Neural progenitor cell (in vitro differentiated cells): ENCODE measurements around the gene IRF5. TPM values are rescaled to one million over a fixed set of nuclear protein-coding genes. Genes with fewer than 3 reads are reported as not detected.

Experiments used
- DNase-seq: peaks from one replicate; pipeline ENCODE4 v3.0.0-alpha.2; 2016; ENCODE audit warnings: low spot score
- H2AFZ ChIP-seq: fragments of 200-600 bp; sonication (generic); replicated peaks from 2 replicates; pipeline ENCODE4 v1.6.1; 2016; ENCODE audit warnings: antibody characterized with exemption
- H3F3A ChIP-seq: fragments of 200-600 bp; sonication (generic); 2 replicates; pipeline ENCODE4 v1.6.1; 2016; ENCODE audit warnings: antibody characterized with exemption, low read depth
- H3K27ac ChIP-seq: fragments of 200-600 bp; sonication (generic); 2 replicates; pipeline ENCODE4 v1.5.1; 2016; ENCODE audit warnings: mild to moderate bottlenecking
- H3K27me3 ChIP-seq: fragments of 200-600 bp; sonication (generic); 2 replicates; pipeline ENCODE4 v1.6.1; 2016; ENCODE audit warnings: mild to moderate bottlenecking, moderate library complexity
- H3K36me3 ChIP-seq: fragments of 200-600 bp; sonication (generic); 2 replicates; pipeline ENCODE4 v1.5.1; 2016
- H3K4me1 ChIP-seq: fragments of 200-600 bp; sonication (generic); 2 replicates; pipeline ENCODE4 v1.6.1; 2016; ENCODE audit warnings: mixed run types
- H3K4me2 ChIP-seq: fragments of 200-600 bp; sonication (generic); 2 replicates; pipeline ENCODE4 v1.6.1; 2016
- H3K4me3 ChIP-seq: fragments of 200-600 bp; sonication (generic); 2 replicates; pipeline ENCODE4 v1.5.1; 2016
- H3K79me2 ChIP-seq: fragments of 200-600 bp; sonication (generic); 2 replicates; pipeline ENCODE4 v1.6.1; 2016; ENCODE audit warnings: low read depth
- H3K9ac ChIP-seq: fragments of 200-600 bp; sonication (generic); 2 replicates; pipeline ENCODE4 v1.6.1; 2016
- H3K9me3 ChIP-seq: fragments of 200-600 bp; sonication (generic); 2 replicates; pipeline ENCODE4 v1.5.1; 2016; ENCODE audit warnings: low read depth
- H4K20me1 ChIP-seq: fragments of 200-600 bp; sonication (generic); 2 replicates; pipeline ENCODE4 v1.6.1; 2016; ENCODE audit warnings: low read depth
- H3K27ac Mint-ChIP-seq: 3 replicates; pipeline ENCODE4 v1.8.0; 2021; ENCODE audit warnings: mixed read lengths
- H3K27me3 Mint-ChIP-seq: 2 replicates; pipeline ENCODE4 v1.8.0; 2022; ENCODE audit warnings: low read depth, mild to moderate bottlenecking, inconsistent platforms, moderate library complexity, mixed read lengths; ENCODE audit not compliant: insufficient read depth
- H3K36me3 Mint-ChIP-seq: 3 replicates; pipeline ENCODE4 v1.8.0; 2021; ENCODE audit warnings: mixed read lengths
- H3K4me1 Mint-ChIP-seq: 3 replicates; pipeline ENCODE4 v1.8.0; 2021; ENCODE audit warnings: mixed read lengths
- H3K4me3 Mint-ChIP-seq: 3 replicates; pipeline ENCODE4 v1.8.0; 2021; ENCODE audit warnings: mild to moderate bottlenecking, moderate library complexity, mixed read lengths
- H3K9me3 Mint-ChIP-seq: 3 replicates; pipeline ENCODE4 v1.8.0; 2020; ENCODE audit warnings: mixed read lengths
- CTCF ChIP-seq: fragments of 200-600 bp; sonication (generic); IDR thresholded peaks from 2 replicates; pipeline ENCODE4 v1.5.1; 2017; ENCODE audit warnings: antibody characterized with exemption, mild to moderate bottlenecking
- EZH2 ChIP-seq: fragments of 200-600 bp; sonication (generic); IDR thresholded peaks from 2 replicates; pipeline ENCODE4 v1.6.1; 2017; ENCODE audit warnings: antibody characterized with exemption, mild to moderate bottlenecking, moderate library complexity
- EZH2phosphoT487 ChIP-seq: fragments of 200-600 bp; sonication (generic); IDR thresholded peaks from 2 replicates; pipeline ENCODE4 v1.6.1; 2017; ENCODE audit warnings: antibody characterized with exemption
- total RNA-seq: library from RNA; depleted of rRNA; stranded (reverse); fragments of >200 nt; gene quantifications from 2 replicates; pipeline ENCODE4 v1.2.3, GENCODE V29; 2015; ENCODE audit warnings: low replicate concordance

IRF5 gene
- total RNA-seq, 1 donor from 2014 or later, result 0.22 TPM

DNA sequence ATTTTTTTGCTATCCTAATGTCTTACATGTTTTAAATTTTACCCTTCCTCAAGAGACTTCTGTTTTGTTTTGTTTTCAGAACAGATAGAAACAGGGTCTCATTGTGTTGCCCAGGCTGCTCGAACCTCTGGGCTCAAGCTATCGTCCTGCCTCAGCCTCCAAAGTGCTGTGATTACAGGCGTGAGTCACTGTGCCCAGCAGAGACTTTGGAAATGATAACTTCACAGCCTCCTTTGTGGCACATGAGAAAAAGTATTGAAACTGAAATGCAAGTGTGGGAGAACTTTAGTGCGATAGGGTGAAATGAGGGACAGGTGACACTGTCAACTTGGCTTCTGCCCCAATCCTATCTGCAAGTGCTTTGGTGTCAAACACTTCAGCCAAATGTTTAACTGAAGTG lies 21.6 kb downstream of the IRF5 start:
- Histone ChIP-seq H3K9me3 (no peaks in the 10 kb centered on the region), H3K4me1 (no peaks in the 10 kb centered on the region), H2AFZ (no peak overlapping the region), H3K4me3 (no peak overlapping the region), H3K36me3 (no peaks in the 10 kb centered on the region), H3K27me3 (no peaks in the 10 kb centered on the region), H3F3A (no peaks in the 10 kb centered on the region), H4K20me1 (no peaks in the 10 kb centered on the region), H3K9ac (no peak overlapping the region), H3K79me2 (no peaks in the 10 kb centered on the region), H3K4me2 (no peak overlapping the region), H3K27ac (no peak overlapping the region)
- Mint-ChIP-seq H3K36me3 (peaks cover 42% of the 10 kb centered on the region), H3K9me3 (no peaks in the 10 kb centered on the region), H3K27me3 (no peaks in the 10 kb centered on the region), H3K4me1 (no peaks in the 10 kb centered on the region), H3K27ac (no peak overlapping the region), H3K4me3 (no peak overlapping the region)
- TF ChIP-seq EZH2, result no peak
- TF ChIP-seq CTCF, result no peak
- no peak for TF ChIP-seq EZH2phosphoT487
- no peak for DNase-seq

DNA sequence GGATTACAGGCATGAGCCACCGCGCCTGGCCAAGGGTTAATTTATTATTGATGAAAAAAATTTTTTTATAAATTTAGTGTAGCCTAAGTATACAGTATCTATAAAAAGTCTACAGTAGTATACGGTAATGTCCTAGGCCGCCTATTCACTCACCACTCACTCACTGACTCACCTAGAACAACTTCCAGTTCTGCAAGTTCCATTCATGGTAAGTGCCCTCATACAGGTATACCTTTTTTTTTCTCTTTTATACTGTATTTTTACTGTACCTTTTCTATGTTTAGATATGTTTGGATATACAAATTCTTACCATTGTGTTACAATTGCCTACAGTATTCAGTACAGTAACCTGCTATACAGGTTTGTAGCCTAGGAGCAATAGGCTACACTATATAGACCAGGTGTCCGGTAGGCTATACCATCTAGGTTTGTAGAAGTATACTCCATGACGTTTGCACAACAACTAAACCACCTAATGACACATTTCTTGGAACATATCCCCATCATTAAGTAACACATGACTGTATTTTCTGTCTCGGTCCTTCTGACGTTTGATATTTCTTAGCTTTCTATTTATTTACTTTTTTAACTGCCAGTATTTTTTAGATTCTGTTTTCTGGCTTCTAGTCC lies 23.4 kb downstream of the IRF5 start:
- TF ChIP-seq CTCF (no peak), EZH2phosphoT487 (no peak), EZH2 (no peak)
- H3K9me3 ChIP-seq, result no peaks in the 10 kb centered on the region
- H4K20me1 ChIP-seq, result no peaks in the 10 kb centered on the region
- Mint-ChIP-seq H3K4me3 (no peak overlapping the region), H3K9me3 (no peaks in the 10 kb centered on the region), H3K4me1 (no peaks in the 10 kb centered on the region), H3K27me3 (no peaks in the 10 kb centered on the region), H3K36me3 (peaks cover 52% of the 10 kb centered on the region), H3K27ac (no peak overlapping the region)
- no peak overlapping the region for H3K9ac ChIP-seq
- H3F3A ChIP-seq, result no peaks in the 10 kb centered on the region
- no peak overlapping the region for H3K4me2 ChIP-seq
- H3K4me1 ChIP-seq, result no peaks in the 10 kb centered on the region
- no peak overlapping the region for H2AFZ ChIP-seq
- no peak overlapping the region for H3K27ac ChIP-seq
- H3K27me3 ChIP-seq, result no peaks in the 10 kb centered on the region
- no peak for DNase-seq
- no peak overlapping the region for H3K4me3 ChIP-seq
- H3K79me2 ChIP-seq, result no peaks in the 10 kb centered on the region
- peaks cover 16% of the 10 kb centered on the region for H3K36me3 ChIP-seq

DNA sequence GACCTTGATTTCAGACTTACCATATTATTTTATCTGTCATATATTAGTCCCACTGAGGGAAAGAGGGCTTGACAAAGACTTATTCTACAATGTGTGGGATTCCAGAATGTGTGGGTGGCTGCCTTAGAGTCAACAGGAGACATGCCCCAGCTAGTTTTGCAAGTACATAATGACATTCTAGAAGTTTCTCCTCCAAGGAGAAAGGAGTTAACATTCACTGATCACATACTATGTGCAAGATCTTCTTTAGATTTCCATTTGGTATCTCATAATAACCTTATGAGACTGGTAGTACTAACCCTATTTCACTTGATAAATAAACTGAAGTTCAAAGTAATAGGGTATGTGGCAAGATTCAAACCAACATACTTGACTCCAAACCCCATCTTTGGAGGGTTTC lies 25.2 kb downstream of the IRF5 start:
- no peak overlapping the region for H3K27ac Mint-ChIP-seq
- no peaks in the 10 kb centered on the region for H3K9me3 ChIP-seq
- peaks cover 26% of the 10 kb centered on the region for H3K36me3 ChIP-seq

More for the DNA sequence above, 25.2 kb downstream of the IRF5 start:
- Histone ChIP-seq H3K27ac (no peak overlapping the region), H3K9ac (no peak overlapping the region), H2AFZ (no peak overlapping the region), H3K4me3 (no peak overlapping the region), H3F3A (no peaks in the 10 kb centered on the region), H4K20me1 (no peaks in the 10 kb centered on the region), H3K4me1 (no peaks in the 10 kb centered on the region), H3K27me3 (no peaks in the 10 kb centered on the region), H3K79me2 (no peaks in the 10 kb centered on the region), H3K4me2 (no peak overlapping the region)
- no peak for DNase-seq
- Mint-ChIP-seq H3K27me3 (no peaks in the 10 kb centered on the region), H3K9me3 (no peaks in the 10 kb centered on the region), H3K36me3 (peaks cover 51% of the 10 kb centered on the region), H3K4me3 (no peak overlapping the region), H3K4me1 (no peaks in the 10 kb centered on the region)
- no peak for TF ChIP-seq EZH2
- no peak for TF ChIP-seq CTCF
- no peak for TF ChIP-seq EZH2phosphoT487
